Right renal pelvis (tissue), 4 donors: ENCODE data around the gene OBP2A. TPM values are rescaled to one million over a fixed set of nuclear protein-coding genes. Genes with fewer than 3 reads are reported as not detected.

Source experiments
- DNase-seq, 4 donors: peaks; one replicate each; pipeline ENCODE4 v3.0.0-alpha.2; 2013; ENCODE audit warnings: low read depth in 4 of 4, low spot score in 3 of 4, missing footprints in 1 of 4
- polyA plus RNA-seq, 4 donors: library from polyadenylated mRNA; unstranded; fragments of 120-200 nt; gene quantifications; one replicate each; pipeline ENCODE4 v1.2.1, GENCODE V29; 2013; ENCODE audit not compliant: insufficient read length in 4 of 4

The OBP2A gene
- polyA plus RNA-seq, 4 donors, result 0.27 to 0.76 (median 0.33) TPM

DNA sequence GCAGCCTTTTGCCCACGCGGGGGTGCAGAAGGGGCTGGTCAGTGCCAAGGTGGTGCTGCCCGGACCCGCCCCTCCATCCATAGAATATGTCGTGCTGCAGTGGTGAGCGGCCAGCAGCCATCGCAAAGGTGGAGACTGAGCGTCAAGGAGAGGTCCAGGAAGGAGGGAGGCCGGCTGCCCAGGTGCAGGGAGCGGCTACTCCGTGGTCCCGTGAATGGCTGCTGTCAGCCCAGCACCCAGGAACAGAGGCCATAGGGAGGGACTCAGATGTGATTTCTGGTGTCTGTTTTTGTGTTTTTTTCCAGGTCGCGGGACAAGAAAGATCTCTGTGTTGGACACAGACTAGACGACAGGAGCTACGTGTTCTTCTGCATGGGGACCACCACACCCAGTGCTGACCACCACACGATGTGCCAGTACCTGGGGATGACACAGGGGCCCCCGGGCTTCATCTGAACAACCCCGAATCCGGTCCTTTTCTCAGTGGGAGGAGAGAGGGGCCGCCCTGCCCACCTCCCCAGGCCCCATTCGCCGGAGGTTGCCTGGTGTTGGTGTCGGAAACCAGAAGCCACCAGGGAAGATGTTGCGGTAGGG, 44.7 kb downstream of the OBP2A start:
- DNase-seq, result no peak

DNA sequence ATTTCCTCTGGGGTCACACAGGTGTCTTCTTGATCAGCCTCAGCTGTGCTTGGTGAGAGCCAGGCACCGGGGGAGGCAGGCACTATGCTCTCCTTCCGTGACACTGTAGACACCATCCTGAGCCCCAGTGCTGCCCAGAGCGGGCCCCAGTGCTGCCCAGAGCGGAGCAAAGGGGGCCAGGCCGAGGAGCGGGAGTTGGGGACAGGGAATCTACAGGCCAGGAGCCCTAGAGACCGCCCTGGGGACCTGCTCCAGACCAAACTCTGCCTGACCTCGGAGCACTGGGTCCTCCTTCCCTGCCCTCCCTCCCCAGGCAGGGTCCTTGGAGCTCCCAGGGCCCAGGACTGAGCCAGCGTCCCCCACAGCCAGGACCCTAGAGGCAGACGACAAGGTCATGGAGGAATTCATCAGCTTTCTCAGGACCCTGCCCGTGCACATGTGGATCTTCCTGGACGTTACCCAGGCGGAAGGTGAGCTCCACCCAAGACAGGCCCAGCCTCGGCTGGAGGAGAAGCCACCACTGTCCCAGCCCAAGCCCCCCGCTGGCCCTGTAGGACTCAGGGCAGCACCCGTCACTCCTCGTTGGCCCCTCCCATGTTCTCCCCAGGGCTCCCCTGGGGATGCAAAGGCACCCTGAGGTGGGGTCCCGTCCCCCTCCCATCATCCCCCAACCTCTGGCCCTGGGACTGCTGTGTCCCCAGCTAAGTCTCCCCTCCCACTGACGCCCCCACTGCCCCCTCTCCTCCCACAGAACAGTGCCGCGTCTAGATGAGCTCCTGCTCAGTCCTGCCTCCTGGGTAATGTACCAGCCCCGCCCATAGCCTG, 45.8 kb downstream of the OBP2A start:
- no peak for DNase-seq

DNA sequence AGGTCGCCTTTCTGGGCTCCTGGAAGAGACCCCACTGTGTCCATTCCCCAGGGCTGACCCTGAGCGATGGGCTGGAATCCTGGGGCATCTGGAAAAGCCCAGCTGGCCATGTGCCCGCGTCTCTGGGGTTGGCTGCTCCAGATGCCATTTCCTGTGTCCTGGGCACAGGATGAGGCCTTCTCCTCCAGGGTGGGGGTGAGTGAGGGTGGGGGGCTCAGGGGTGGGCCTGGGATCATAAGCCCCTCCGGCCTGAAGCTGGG, 46.3 kb downstream of the OBP2A start:
- no peak for DNase-seq

DNA sequence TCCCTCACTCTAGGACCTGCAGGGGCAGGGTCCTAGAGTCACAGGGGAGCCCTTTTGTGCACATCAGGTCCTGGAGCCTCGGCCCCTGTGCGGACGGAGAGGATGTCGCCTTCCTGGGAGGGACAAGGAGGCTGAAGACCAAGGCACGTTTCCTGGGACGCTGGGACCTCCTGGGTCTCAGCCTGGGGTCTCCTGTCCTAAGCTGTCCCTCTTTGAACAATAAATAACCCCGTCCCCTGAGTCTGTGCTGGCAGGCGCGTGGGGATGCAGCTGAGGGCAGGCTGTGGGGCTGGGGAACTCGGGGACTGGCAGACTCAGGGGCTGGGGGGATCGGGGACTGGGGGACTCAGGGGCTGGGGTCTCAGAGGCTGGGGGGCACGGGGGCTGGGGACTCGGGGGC, 46.7 kb downstream of the OBP2A start:
- DNase-seq, result no peak

DNA sequence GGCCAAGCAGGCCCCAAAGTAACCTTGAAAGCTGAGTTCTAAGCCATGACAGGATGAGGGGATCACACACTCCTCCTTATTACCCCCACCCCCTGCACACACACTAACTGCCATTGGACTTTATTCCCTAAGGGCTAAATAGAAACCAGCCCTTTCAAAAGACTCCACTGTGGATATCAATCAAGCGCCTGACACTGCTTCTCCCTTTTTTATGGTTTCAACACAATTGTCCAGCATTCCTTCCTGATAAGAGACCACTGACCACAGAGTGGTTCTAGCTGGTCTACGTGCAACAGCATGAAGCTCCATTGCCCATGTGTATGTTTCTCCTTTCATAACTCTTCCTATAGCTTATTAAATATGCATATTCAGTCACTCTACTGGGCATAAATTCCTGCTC, 50.3 kb downstream of the OBP2A start:
- no peak for DNase-seq

Other genes with a start within 250 kb of the OBP2A start
- 10 to 100 TPM; 26.4 to 31.7 (median 29.9) TPM for gene PPP1R26, start 66.3 kb upstream of the OBP2A start, polyA plus RNA-seq
- 10 to 100 TPM; 45.6 to 60.4 (median 47.4) TPM for gene MRPS2, start 45.4 kb upstream of the OBP2A start, polyA plus RNA-seq
- not detected for gene LCN1, start 24.7 kb upstream of the OBP2A start, polyA plus RNA-seq
- gene PAEP, start 15.6 kb downstream of the OBP2A start, polyA plus RNA-seq, result under 1 TPM in 1 of 4 donors, not detected in 3; 0.12 TPM
- gene GLT6D1, start 93.4 kb downstream of the OBP2A start, polyA plus RNA-seq, result not detected
- not detected for gene LCN9, start 117.2 kb downstream of the OBP2A start, polyA plus RNA-seq
- gene SOHLH1, start 153.4 kb downstream of the OBP2A start, polyA plus RNA-seq, result not detected
- under 1 TPM; 0.08 to 0.24 (median 0.22) TPM for gene KCNT1, start 156.1 kb downstream of the OBP2A start, polyA plus RNA-seq